ENCODE data around the gene EMD. TPM values are rescaled to one million over a fixed set of nuclear protein-coding genes. Genes with fewer than 3 reads are reported as not detected.

EMD gene
- total RNA-seq, 2 experiments from 2014 or later = 62.7 to 70.0 TPM

DNA sequence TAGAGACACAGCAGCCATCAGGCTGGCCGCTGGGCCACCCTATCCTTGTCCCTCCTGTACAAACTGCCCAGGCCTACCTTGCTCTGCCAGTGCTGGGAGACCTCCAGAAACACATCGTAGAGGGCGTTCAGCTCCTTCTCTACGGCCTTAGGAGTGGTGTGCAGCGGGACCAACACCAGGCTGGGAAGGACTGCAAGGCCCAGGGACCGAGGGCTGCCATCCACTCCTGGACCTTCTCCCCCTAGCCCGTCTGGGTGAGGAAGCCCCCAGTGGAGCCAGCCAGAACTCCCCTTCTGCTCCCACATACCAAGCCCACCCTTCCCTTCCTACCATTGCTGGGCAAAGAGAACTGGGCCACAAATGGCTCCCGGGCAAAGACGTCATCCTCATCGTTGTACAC, 24.1 kb downstream of the EMD start:
- H3K4me3 Mint-ChIP-seq = no peak overlapping the region
- H3K27me3 Mint-ChIP-seq (ENCODE audit: low read depth) = no peaks in the 10 kb centered on the region
- H3K9me3 Mint-ChIP-seq = no peaks in the 10 kb centered on the region
- intact Hi-C loops (cut with micrococcal nuclease) = no loop called here
- H3K36me3 Mint-ChIP-seq (ENCODE audit: low read depth) = peaks cover 24% of the 10 kb centered on the region
- DNase-seq = no peak
- CTCF ChIA-PET = no interaction called here
- H3K4me1 Mint-ChIP-seq (ENCODE audit: low read depth) = peaks cover 9% of the 10 kb centered on the region
- no peak overlapping the region for H3K27ac Mint-ChIP-seq

DNA sequence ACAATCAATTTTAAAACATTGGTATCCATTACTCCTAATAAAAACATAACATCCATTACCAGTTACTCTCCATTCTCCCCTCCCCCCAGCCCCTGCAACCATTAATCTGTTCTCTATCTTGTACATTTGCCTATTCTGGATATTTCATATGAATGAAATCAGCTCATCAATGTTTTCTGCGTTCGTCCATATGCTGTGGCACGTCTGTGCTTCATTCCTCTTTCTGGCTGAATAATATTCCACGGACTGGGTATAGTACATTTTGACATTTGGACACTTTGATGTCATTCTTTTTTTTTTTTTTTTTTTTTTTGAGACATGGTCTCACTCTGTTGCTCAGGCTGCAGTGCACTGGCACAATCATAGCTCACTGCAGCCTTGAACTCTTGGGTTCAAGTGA, 24.8 kb downstream of the EMD start:
- Mint-ChIP-seq H3K9me3 (no peaks in the 10 kb centered on the region), H3K27ac (no peak overlapping the region), H3K27me3 (ENCODE audit: low read depth) (no peaks in the 10 kb centered on the region), H3K4me3 (no peak overlapping the region), H3K4me1 (ENCODE audit: low read depth) (peaks cover 12% of the 10 kb centered on the region), H3K36me3 (ENCODE audit: low read depth) (peaks cover 18% of the 10 kb centered on the region)
- intact Hi-C loops (cut with micrococcal nuclease) = no loop called here
- CTCF ChIA-PET = no interaction called here
- no peak for DNase-seq

DNA sequence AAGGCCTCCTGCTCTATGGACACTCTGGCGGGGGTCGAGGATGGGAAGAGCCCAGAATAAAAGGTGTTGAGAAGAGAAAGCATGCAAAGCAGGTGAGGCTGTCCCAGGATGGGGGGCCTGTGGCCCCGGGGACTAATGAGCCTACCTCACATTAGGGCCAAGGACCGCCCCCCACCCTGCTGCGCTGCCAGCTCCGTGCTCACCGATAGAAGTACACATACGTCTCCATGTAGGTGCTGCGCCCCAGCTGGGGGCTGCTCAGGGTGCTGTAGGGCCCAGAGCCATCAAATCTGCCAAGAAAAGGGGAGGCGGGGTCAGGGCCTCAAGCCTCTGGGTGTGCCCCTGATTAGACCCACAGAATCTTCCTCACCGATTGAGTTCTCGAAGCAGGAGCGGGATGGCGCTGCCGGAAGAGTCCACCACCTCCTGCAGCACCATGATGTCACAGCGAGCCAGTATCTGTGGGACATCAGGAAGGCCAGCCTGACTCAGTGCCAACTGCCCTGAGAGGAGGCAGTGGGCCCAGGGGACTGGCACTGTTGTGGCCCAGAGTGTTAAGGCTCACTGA, 25.6 kb downstream of the EMD start:
- intact Hi-C loops (cut with micrococcal nuclease) = no loop called here
- H3K36me3 Mint-ChIP-seq (ENCODE audit: low read depth) = peaks cover 9% of the 10 kb centered on the region
- H3K27ac Mint-ChIP-seq = no peak overlapping the region

DNA sequence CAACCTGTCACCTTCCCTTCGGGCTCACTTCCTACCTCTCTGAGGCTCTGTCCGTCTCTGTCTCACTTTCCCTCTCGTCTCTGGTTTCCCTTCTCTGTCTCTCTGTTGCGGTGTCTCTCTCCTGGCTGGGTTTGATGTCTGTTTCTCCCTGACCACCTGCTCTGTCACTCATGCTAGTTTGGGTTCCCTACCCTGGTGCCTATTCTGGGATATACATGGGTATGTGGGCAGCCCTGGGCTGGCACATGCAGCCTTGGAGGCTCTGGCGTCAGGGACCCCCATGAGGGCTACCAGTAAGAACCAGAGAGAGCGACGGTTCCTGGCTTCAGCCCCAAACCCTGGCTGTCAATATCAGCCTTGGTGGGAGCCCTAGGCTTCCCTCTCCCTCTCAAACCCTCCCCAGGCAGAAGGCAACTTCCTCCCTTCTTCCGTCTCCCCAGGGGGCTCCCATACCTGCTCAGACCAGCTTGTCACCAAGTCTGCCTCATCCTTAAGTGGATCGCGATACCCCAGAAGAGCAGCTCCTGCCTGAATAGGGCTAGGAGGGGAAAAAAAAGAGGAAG, 29.6 kb downstream of the EMD start:
- H3K9me3 Mint-ChIP-seq = no peaks in the 10 kb centered on the region

More for the DNA sequence above, 25.6 kb downstream of the EMD start:
- no peak for DNase-seq
- Mint-ChIP-seq H3K4me3 (no peak overlapping the region), H3K4me1 (ENCODE audit: low read depth) (peaks cover 14% of the 10 kb centered on the region), H3K9me3 (no peaks in the 10 kb centered on the region), H3K27me3 (ENCODE audit: low read depth) (no peaks in the 10 kb centered on the region)
- CTCF ChIA-PET = no interaction called here

DNA sequence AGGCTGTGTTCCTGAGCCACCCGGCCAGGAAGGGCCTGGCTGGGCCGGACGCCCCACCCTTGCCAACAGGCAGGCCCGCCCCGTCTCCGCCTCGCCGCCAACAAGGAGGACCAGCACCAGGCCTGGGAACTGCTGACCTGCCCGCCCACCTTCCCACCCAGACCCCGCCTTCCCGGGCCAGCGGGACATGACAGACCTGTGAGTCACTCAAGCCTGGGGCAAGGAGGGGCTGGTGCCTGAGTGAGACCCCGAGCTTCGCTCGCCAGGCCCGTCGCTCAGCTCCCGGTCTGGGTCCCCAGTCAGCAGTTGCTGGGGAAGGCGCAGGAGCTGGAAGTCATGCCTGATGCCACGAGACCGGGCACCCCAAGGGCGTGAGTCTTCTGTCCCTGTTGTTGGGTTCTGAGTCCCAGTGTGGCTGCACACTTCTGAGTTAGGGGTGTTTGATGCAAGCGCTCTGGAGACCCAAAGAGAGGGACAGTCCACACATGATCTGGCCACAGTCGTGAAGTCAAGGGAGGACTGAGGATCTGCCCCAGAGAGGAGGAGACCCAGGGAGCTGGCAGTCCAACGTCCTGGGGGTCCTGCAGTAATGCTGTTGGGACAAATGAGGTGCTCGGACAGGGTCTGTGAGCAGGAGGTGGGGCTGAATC, 30.3 kb downstream of the EMD start, which contains the start of gene DNASE1L1:
Gene DNASE1L1 (minus strand): TSS at position 33 of the 650 bp plus-strand sequence. CDS start 3,686 bp downstream, outside the sequence.
- peak within 1 kb of the TSS; percentile 50 for H3K27ac Mint-ChIP-seq
- CTCF ChIA-PET = interaction anchor here (0.6 to 2.8 kb wide), 4 partner anchors 11 to 127 kb away, joined by 3 to 17 read pairs (median 4); partner anchors contain the start of gene RPL10
- DNase-seq = peak; percentile 39

More for the DNA sequence above, 29.6 kb downstream of the EMD start:
- Mint-ChIP-seq H3K4me3 (peak overlapping the region; percentile 67), H3K27ac (peak overlapping the region; percentile 50), H3K36me3 (ENCODE audit: low read depth) (peaks cover 4% of the 10 kb centered on the region), H3K4me1 (ENCODE audit: low read depth) (peaks cover 13% of the 10 kb centered on the region), H3K27me3 (ENCODE audit: low read depth) (no peaks in the 10 kb centered on the region)
- CTCF ChIA-PET = interaction anchor here (2.8 kb wide), 1 partner anchor 10 kb away, joined by 17 read pairs; the partner anchor contains the start of gene RPL10
- intact Hi-C loops (cut with micrococcal nuclease) = no loop called here
- DNase-seq = no peak

DNA sequence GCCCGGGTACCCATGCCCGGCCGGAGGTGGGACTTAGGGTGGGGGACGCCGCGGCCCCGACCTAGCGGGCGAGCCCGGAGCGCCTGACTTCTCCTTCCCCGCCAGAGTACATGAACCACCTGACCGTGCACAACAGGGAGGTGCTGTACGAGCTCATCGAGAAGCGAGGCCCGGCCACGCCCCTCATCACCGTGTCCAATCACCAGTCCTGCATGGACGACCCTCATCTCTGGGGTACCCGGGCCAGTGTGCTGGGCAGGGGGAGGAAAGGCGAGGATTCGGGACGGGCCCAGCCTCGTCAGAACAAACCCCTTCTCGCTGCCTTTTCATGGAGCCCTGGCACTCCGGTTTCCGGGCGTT, 32.9 kb downstream of the EMD start:
- no peaks in the 10 kb centered on the region for H3K27me3 Mint-ChIP-seq (ENCODE audit: low read depth)
- no peaks in the 10 kb centered on the region for H3K9me3 Mint-ChIP-seq
- peak overlapping the region; percentile 79 for H3K27ac Mint-ChIP-seq
- H3K4me1 Mint-ChIP-seq (ENCODE audit: low read depth) = peaks cover 13% of the 10 kb centered on the region
- peaks cover 8% of the 10 kb centered on the region for H3K36me3 Mint-ChIP-seq (ENCODE audit: low read depth)
- intact Hi-C loops (cut with micrococcal nuclease) = loop anchor here (1.0 kb wide), 3 partner anchors 14 to 66 kb away; partner anchors contain the start of genes ATP6AP1 and RPL10
- CTCF ChIA-PET = interaction anchor here (0.6 to 1.0 kb wide), 3 partner anchors 35 to 127 kb away, joined by 3 to 4 read pairs (median 3); no protein-coding TSS in a partner anchor
- peak overlapping the region; percentile 76 for H3K4me3 Mint-ChIP-seq
- peak; percentile 64 for DNase-seq

More for the DNA sequence above, 30.3 kb downstream of the EMD start, which contains the start of gene DNASE1L1:
- H3K4me1 Mint-ChIP-seq (ENCODE audit: low read depth) = peaks cover 13% of the 10 kb centered on the region
- H3K9me3 Mint-ChIP-seq = no peaks in the 10 kb centered on the region
- H3K36me3 Mint-ChIP-seq (ENCODE audit: low read depth) = peaks cover 6% of the 10 kb centered on the region
- H3K27me3 Mint-ChIP-seq (ENCODE audit: low read depth) = no peaks in the 10 kb centered on the region
- intact Hi-C loops (cut with micrococcal nuclease) = no loop called here
- peak within 1 kb of the TSS; percentile 67 for H3K4me3 Mint-ChIP-seq

- DNase-seq = peak; percentile 53
- intact Hi-C loops (cut with micrococcal nuclease) = loop anchor here (1.0 kb wide), 1 partner anchor 66 kb away; no protein-coding TSS in a partner anchor
- Mint-ChIP-seq H3K27ac (peak overlapping the region; percentile 79), H3K9me3 (no peaks in the 10 kb centered on the region), H3K36me3 (ENCODE audit: low read depth) (peaks cover 8% of the 10 kb centered on the region), H3K4me3 (peak overlapping the region; percentile 76), H3K4me1 (ENCODE audit: low read depth) (peaks cover 13% of the 10 kb centered on the region), H3K27me3 (ENCODE audit: low read depth) (no peaks in the 10 kb centered on the region)
- CTCF ChIA-PET = interaction anchor here (0.7 to 1.0 kb wide), 2 partner anchors 37 to 126 kb away, joined by 3 read pairs; no protein-coding TSS in a partner anchor
Observed at GRCh38 chrX:154412468-154412867, 33.4 kb downstream of the EMD start.

- H3K4me1 Mint-ChIP-seq (ENCODE audit: low read depth) = peaks cover 13% of the 10 kb centered on the region
- intact Hi-C loops (cut with micrococcal nuclease) = no loop called here
- H3K27me3 Mint-ChIP-seq (ENCODE audit: low read depth) = no peaks in the 10 kb centered on the region
- no peak overlapping the region for H3K27ac Mint-ChIP-seq
- no peaks in the 10 kb centered on the region for H3K9me3 Mint-ChIP-seq
- H3K4me3 Mint-ChIP-seq = no peak overlapping the region
- CTCF ChIA-PET = no interaction called here
- DNase-seq = no peak
- H3K36me3 Mint-ChIP-seq (ENCODE audit: low read depth) = peaks cover 8% of the 10 kb centered on the region
Observed at GRCh38 chrX:154413142-154413541, 34.0 kb downstream of the EMD start.

DNA sequence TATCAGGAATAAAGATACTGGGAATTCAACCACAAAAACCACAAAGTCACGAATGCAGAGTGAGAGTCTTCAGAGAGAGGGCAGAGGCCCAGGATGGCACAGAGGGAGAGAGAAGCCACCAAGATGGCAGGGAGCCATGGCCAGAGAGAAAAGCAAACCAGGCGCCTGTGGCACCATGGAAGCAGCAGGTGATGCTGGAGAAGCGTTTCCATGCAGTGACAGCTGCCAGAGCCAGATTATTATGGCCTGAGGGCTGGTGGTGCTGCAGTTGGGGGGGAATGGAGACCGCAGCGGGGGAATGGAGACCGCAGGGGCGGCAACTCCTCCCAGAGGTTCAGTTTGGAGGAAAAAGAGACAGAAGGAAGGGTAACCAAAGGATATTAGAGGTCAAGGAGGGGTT, 38.1 kb downstream of the EMD start:
- CTCF ChIA-PET = no interaction called here
- H3K4me1 Mint-ChIP-seq (ENCODE audit: low read depth) = peaks cover 9% of the 10 kb centered on the region
- intact Hi-C loops (cut with micrococcal nuclease) = no loop called here
- no peaks in the 10 kb centered on the region for H3K9me3 Mint-ChIP-seq
- no peak for DNase-seq
- no peak overlapping the region for H3K4me3 Mint-ChIP-seq
- no peak overlapping the region for H3K27ac Mint-ChIP-seq
- no peaks in the 10 kb centered on the region for H3K27me3 Mint-ChIP-seq (ENCODE audit: low read depth)
- peaks cover 10% of the 10 kb centered on the region for H3K36me3 Mint-ChIP-seq (ENCODE audit: low read depth)

DNA sequence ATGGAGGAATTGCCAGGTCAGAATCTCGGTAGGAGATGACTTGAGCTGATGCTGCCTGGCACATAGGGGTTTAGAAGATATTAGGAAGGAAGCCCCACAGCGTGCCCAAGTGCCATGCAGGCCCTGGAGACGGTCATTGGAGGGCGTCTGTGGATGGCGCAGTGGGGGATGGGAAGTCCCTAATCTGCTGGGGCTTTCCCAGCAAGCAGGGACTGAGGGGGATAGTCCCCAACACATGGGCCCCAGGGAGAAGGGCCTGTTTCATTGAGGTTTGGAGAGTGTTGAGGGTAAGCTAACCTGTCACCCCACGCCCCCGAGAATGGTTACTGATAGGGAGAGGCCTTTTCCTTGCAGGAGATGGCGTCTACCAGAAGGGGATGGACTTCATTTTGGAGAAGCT, 40.1 kb downstream of the EMD start:
- H3K27me3 Mint-ChIP-seq (ENCODE audit: low read depth) = no peaks in the 10 kb centered on the region

GRCh38 chrX:154419688-154420401, 40.8 kb downstream of the EMD start:
- H3K27ac Mint-ChIP-seq = no peak overlapping the region
- intact Hi-C loops (cut with micrococcal nuclease) = no loop called here
- no peaks in the 10 kb centered on the region for H3K27me3 Mint-ChIP-seq (ENCODE audit: low read depth)
- CTCF ChIA-PET = no interaction called here
- no peak overlapping the region for H3K4me3 Mint-ChIP-seq
- H3K36me3 Mint-ChIP-seq (ENCODE audit: low read depth) = peaks cover 4% of the 10 kb centered on the region
- no peak for DNase-seq
- H3K9me3 Mint-ChIP-seq = no peaks in the 10 kb centered on the region
- peaks cover 4% of the 10 kb centered on the region for H3K4me1 Mint-ChIP-seq (ENCODE audit: low read depth)

More for the DNA sequence above, 40.1 kb downstream of the EMD start:
- CTCF ChIA-PET = no interaction called here
- H3K27ac Mint-ChIP-seq = no peak overlapping the region
- no peak overlapping the region for H3K4me3 Mint-ChIP-seq
- intact Hi-C loops (cut with micrococcal nuclease) = no loop called here
- H3K36me3 Mint-ChIP-seq (ENCODE audit: low read depth) = peaks cover 4% of the 10 kb centered on the region
- H3K4me1 Mint-ChIP-seq (ENCODE audit: low read depth) = peaks cover 4% of the 10 kb centered on the region
- no peak for DNase-seq
- H3K9me3 Mint-ChIP-seq = no peaks in the 10 kb centered on the region

- Mint-ChIP-seq H3K4me3 (no peak overlapping the region), H3K4me1 (ENCODE audit: low read depth) (peaks cover 4% of the 10 kb centered on the region), H3K9me3 (no peaks in the 10 kb centered on the region), H3K27ac (no peak overlapping the region), H3K36me3 (ENCODE audit: low read depth) (peaks cover 1% of the 10 kb centered on the region), H3K27me3 (ENCODE audit: low read depth) (no peaks in the 10 kb centered on the region)
- CTCF ChIA-PET = no interaction called here
- intact Hi-C loops (cut with micrococcal nuclease) = no loop called here
- no peak for DNase-seq
Observed at GRCh38 chrX:154420402-154420756, 41.3 kb downstream of the EMD start.

Measured in activated naive CD4-positive, alpha-beta T cell treated with anti-CD3 and anti-CD28 coated beads for 36 hours (primary cell).